Testis (tissue), 3 donors: Measurements from ENCODE around the gene KAT5. TPM values are rescaled to one million over a fixed set of nuclear protein-coding genes. Genes with fewer than 3 reads are reported as not detected.

ENCODE experiments used
- DNase-seq: peaks from one replicate; pipeline ENCODE4 v3.0.0-alpha.2; 2019
- H3K27ac ChIP-seq, 2 donors: fragments of 200-600 bp; sonication (generic); one replicate each; pipeline ENCODE4 v1.5.1; 2019
- H3K27me3 ChIP-seq: fragments of 200-600 bp; sonication (generic); one replicate; pipeline ENCODE4 v1.5.1; 2019
- H3K36me3 ChIP-seq: fragments of 200-600 bp; sonication (generic); one replicate; pipeline ENCODE4 v1.5.1; 2017; ENCODE audit warnings: low read depth; ENCODE audit errors: missing control alignments
- H3K4me1 ChIP-seq: fragments of 200-600 bp; sonication (generic); one replicate; pipeline ENCODE4 v1.5.1; 2019
- H3K4me3 ChIP-seq, 2 donors: fragments of 200-600 bp; sonication (generic); one replicate each; pipeline ENCODE4 v1.5.1; 2017 to 2019
- H3K9me3 ChIP-seq: fragments of 200-600 bp; sonication (generic); one replicate; pipeline ENCODE4 v1.5.1; 2017
- CTCF ChIP-seq, 3 experiments: fragments of 450-650 bp in 2 of 3; fragments of 200-600 bp in 1 of 3; sonication (generic) in 1 of 3; IDR thresholded peaks; one replicate each; pipeline ENCODE4 v1.5.1; 2016 to 2019; ENCODE audit warnings: antibody characterized with exemption in 3 of 3, mild to moderate bottlenecking in 2 of 3, moderate library complexity in 1 of 3
- POLR2A ChIP-seq: fragments of 450-650 bp; IDR thresholded peaks from one replicate; pipeline ENCODE4 v1.6.1; 2017; ENCODE audit warnings: antibody characterized with exemption, mild to moderate bottlenecking, moderate library complexity
- WGBS, 2 donors: methylation state at CpG; one replicate each; pipeline ENCODE4 v1.1.5; 2018; 5-methylcytosine and 5-hydroxymethylcytosine counted together
- intact Hi-C: fragments of 100-400 bp; cut with DNase I; formaldehyde crosslinking; loops from one replicate; pipeline ENCODE4 v1.15.1; 2023; ENCODE audit warnings: low total_unique reads
- polyA plus RNA-seq: library from polyadenylated mRNA; stranded (reverse); fragments of 350-450 nt; fragmentation: Illumina TruSeq; extraction: RNeasy Lipid Tissue Mini Kit (QIAGEN cat#74804); gene quantifications from one replicate; pipeline ENCODE4 v1.2.3, GENCODE V29; 2014; ENCODE audit warnings: low read depth, low replicate concordance; ENCODE audit not compliant: insufficient read depth
- total RNA-seq, 2 donors: library from RNA; depleted of rRNA; stranded (reverse); fragments of >200 nt; gene quantifications; one replicate each; pipeline ENCODE4 v1.2.3, GENCODE V29; 2016

Gene KAT5
- total and polyA plus RNA-seq, 3 donors from 2014 or later = 101 to 154 (median 121) TPM

DNA sequence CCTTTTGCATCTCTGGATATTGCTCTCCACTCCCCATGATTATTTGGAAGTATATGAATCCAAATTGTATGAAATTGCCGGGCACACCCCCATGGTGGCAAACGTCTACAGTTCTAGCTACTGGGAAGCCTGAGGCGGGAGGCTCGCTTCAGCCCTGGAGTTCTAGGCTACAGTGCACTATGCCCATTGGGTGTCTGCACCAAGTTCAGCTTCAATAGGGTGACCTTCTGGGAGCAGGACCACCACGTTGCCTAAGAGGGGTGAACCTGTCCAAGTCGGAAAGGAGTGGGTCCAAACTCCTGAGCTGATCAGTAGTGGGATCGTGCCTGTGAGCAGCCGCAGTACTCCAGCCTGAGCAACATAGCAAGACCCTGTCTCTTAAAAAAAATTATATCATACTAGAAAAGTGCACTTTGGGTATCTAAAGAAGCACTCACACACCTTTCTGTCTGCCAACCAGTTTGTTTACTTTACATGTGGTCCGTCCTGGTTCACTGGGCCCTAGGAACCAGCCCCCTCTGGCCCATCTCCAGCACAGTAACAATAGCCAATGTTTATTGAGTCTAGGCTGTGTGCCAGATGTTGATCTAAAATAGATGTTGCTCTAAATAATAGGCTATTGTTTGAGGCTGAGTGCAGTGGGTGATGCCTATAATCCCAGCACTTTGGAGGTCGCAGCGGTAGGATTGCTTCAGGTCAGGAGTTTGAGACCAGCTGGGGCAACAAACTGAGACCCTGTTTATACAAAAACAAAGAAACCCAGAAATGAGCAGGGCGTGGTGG lies 16.4 kb upstream of the KAT5 start:
- TF ChIP-seq POLR2A = no peak
- TF ChIP-seq CTCF (IDR thresholded peaks at IDR 0.05) = no peak
- peaks cover 4% of the 10 kb centered on the region for H3K4me1 ChIP-seq
- WGBS, 2 donors = 72 to 74% methylated on average over 12 of the region's 12 CpGs
- no peaks in the 10 kb centered on the region for H3K36me3 ChIP-seq
- intact Hi-C loops = no loop called here
- H3K9me3 ChIP-seq = no peaks in the 10 kb centered on the region
- H3K4me3 ChIP-seq = no peak overlapping the region
- no peaks in the 10 kb centered on the region for H3K27me3 ChIP-seq
- DNase-seq = peak; percentile 53
- no peak overlapping the region for H3K27ac ChIP-seq

DNA sequence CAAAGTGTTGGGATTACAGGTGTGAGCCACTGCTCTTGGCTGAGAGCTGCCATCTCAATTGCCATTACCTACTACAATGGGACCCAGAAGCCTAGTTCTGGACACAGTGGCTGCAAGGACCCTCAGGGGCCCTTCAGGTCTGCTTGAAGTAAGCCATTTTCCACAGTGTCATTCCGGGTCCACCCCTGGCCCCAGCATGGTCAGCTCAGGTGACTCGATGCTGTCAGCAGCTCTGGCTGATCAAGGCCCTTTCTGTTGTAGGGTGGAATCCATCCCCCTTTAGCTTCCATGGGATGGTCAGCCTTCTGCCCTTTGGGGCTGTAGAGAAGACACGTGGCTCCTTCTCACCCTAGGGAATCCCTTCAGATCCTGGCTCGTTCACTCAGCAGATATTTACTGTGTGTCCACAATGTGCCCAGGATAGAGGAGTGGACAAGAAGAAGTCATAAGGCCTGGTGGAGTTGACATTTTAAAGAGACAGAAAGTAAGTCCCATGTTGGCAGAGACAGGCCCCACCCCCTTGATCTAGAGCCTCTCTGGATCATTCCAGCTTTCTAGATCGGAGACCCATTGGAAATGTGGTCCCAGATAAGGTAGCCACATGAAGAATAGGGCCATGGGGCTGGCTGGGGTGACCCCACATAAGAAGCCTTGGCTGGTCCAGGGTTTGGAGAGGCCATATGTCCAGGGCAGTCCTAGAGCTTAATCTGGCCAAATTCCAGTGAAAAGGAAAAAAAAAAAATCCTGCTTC lies 15.1 kb upstream of the KAT5 start:
- no peak for DNase-seq
- Histone ChIP-seq H3K9me3 (no peaks in the 10 kb centered on the region), H3K27ac (no peak overlapping the region), H3K36me3 (no peaks in the 10 kb centered on the region), H3K4me1 (peaks cover 4% of the 10 kb centered on the region), H3K27me3 (no peaks in the 10 kb centered on the region), H3K4me3 (no peak overlapping the region)
- no peak for TF ChIP-seq CTCF (IDR thresholded peaks at IDR 0.05)
- no peak for TF ChIP-seq POLR2A
- intact Hi-C loops = no loop called here
- 82 to 85% methylated on average over 3 to 5 of the region's 5 CpGs for WGBS, 2 donors

GRCh38 chr11:65698205-65698604 lies 13.8 kb upstream of the KAT5 start:
- no peak overlapping the region for H3K27ac ChIP-seq
- no peaks in the 10 kb centered on the region for H3K27me3 ChIP-seq
- H3K4me3 ChIP-seq = no peak overlapping the region
- H3K4me1 ChIP-seq = peaks cover 4% of the 10 kb centered on the region
- intact Hi-C loops = no loop called here
- no peak for DNase-seq
- no peaks in the 10 kb centered on the region for H3K9me3 ChIP-seq
- TF ChIP-seq CTCF (IDR thresholded peaks at IDR 0.05) (no peak), POLR2A (no peak)
- 37 to 59% methylated on average over 8 of the region's 8 CpGs for WGBS, 2 donors
- no peaks in the 10 kb centered on the region for H3K36me3 ChIP-seq

DNA sequence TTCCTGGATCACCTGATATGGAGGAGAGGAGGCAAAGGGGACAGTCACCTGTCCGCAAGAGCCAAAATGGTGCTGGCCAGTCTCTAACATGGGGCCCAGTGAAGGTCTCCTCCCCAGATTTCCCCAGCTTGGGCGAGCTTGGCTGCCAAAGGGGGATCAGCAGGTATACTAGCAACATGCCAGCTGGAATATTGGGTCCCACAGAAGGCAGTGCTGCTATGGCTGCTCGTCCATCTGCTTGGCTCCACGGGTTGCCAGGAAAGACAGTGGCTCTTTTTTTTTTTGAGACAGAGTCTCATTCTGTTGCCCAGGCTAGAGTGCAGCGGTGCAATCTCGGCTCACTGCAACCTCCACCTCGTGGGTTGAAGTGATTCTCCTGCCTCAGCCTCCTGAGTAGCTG lies 12.7 kb upstream of the KAT5 start:
- Histone ChIP-seq H3K27ac (no peak overlapping the region), H3K4me1 (peaks cover 4% of the 10 kb centered on the region)
- 81 to 88% methylated on average over 7 of the region's 7 CpGs for WGBS, 2 donors

More for the DNA sequence above, 12.7 kb upstream of the KAT5 start:
- DNase-seq = no peak
- no peaks in the 10 kb centered on the region for H3K9me3 ChIP-seq
- TF ChIP-seq CTCF (IDR thresholded peaks at IDR 0.05) (no peak), POLR2A (no peak)
- H3K27me3 ChIP-seq = no peaks in the 10 kb centered on the region
- intact Hi-C loops = no loop called here
- no peaks in the 10 kb centered on the region for H3K36me3 ChIP-seq
- H3K4me3 ChIP-seq = no peak overlapping the region
